GM12878 (cell line): Measurements from ENCODE around the gene KLF4. TPM values are rescaled to one million over a fixed set of nuclear protein-coding genes. Genes with fewer than 3 reads are reported as not detected.

ENCODE experiments used
- ATAC-seq: fragments of 200-7000 bp; cut with Tn5 transposase; 3 replicates; pipeline ENCODE4 v1.9.1; 2020; ENCODE audit warnings: mild to moderate bottlenecking, moderate library complexity
- BruUV-seq: library from RNA; stranded (reverse); fragments of 400-500 nt; replicated peaks from 2 replicates; lab custom pipeline; 2021; lab: Mats Ljungman, UMichigan
- CTCF ChIA-PET: fragments of 300-600 bp; sonication (Branson Sonifier 250); formaldehyde crosslinking; extraction: SDS; loops from one replicate; lab custom pipeline; 2021; ENCODE audit warnings: inconsistent platforms; lab: Yijun Ruan, JAX
- POLR2A ChIA-PET: fragments of 350-600 bp; formaldehyde crosslinking; extraction: SDS; loops from one replicate; lab custom pipeline; 2021; ENCODE audit warnings: inconsistent platforms; lab: Charles Lee
- RAD21 ChIA-PET: fragments of 300-600 bp; sonication (Branson Sonifier 250); formaldehyde crosslinking; loops from one replicate; lab custom pipeline; 2023; ENCODE audit warnings: antibody characterized with exemption; ENCODE audit not compliant: unreplicated experiment; lab: Charles Lee
- SMC1A ChIA-PET: fragments of 300-600 bp; sonication (Branson Sonifier 250); formaldehyde crosslinking; loops from one replicate; lab custom pipeline; 2023; ENCODE audit not compliant: unreplicated experiment, uncharacterized antibody; lab: Charles Lee
- DNase-seq: peaks from one replicate; pipeline ENCODE4 v3.0.0-alpha.2; 2011; ENCODE audit warnings: low read depth, low spot score
- FAIRE-seq: peaks from 3 replicates; lab custom pipeline; 2011; peaks lifted over from hg19 to GRCh38; lab: Jason Lieb, UNC
- H2AFZ ChIP-seq: 2 replicates; pipeline ENCODE4 v1.6.0; 2011; ENCODE audit warnings: low read depth, low read length, control low read depth; ENCODE audit not compliant: control insufficient read depth
- H3K27ac ChIP-seq: 2 replicates; pipeline ENCODE4 v1.5.1; 2011; ENCODE audit warnings: control low read depth; ENCODE audit not compliant: control insufficient read depth, insufficient read depth
- H3K27me3 ChIP-seq, 2 experiments: replicated peaks in 1 of 2; 2 replicates each; pipeline versions ENCODE4 v1.6.0 to v1.6.1; 2011; ENCODE audit warnings: low read length in 1 of 2; ENCODE audit not compliant: control insufficient read depth in 2 of 2, insufficient read depth in 2 of 2
- H3K36me3 ChIP-seq, 2 experiments: 2 replicates each; pipeline ENCODE4 v1.5.1; 2011; ENCODE audit warnings: low read length in 1 of 2; ENCODE audit not compliant: control insufficient read depth in 2 of 2, insufficient read depth in 2 of 2
- H3K4me1 ChIP-seq: 2 replicates; pipeline ENCODE4 v1.6.1; 2011; ENCODE audit warnings: mild to moderate bottlenecking, low read length, moderate library complexity, mixed read lengths; ENCODE audit not compliant: control insufficient read depth, insufficient read depth
- H3K4me2 ChIP-seq: 2 replicates; pipeline ENCODE4 v1.6.0; 2011; ENCODE audit warnings: control low read depth; ENCODE audit not compliant: control insufficient read depth, insufficient read depth
- H3K4me3 ChIP-seq: fragments of 200-600 bp; sonication (generic); 2 replicates; pipeline ENCODE4 v1.5.1; 2016
- H3K79me2 ChIP-seq: 2 replicates; pipeline ENCODE4 v1.6.0; 2011; ENCODE audit warnings: low read length; ENCODE audit not compliant: control insufficient read depth, insufficient read depth
- H3K9ac ChIP-seq: 2 replicates; pipeline ENCODE4 v1.8.0; 2011; ENCODE audit warnings: low read length, control low read depth, mixed read lengths; ENCODE audit not compliant: control insufficient read depth, insufficient read depth
- H3K9me3 ChIP-seq: replicated peaks from 3 replicates; pipeline ENCODE4 v1.5.1; 2011; ENCODE audit warnings: mild to moderate bottlenecking, low read length; ENCODE audit not compliant: control insufficient read depth, insufficient read depth
- H4K20me1 ChIP-seq: 2 replicates; pipeline ENCODE4 v1.6.0; 2011; ENCODE audit not compliant: control insufficient read depth, insufficient read depth
- CBX3 ChIP-seq: fragments of 200-600 bp; sonication (generic); IDR thresholded peaks from 2 replicates; pipeline ENCODE4 v1.6.1; 2016; ENCODE audit warnings: low read depth, borderline replicate concordance
- CREM ChIP-seq: IDR thresholded peaks from 2 replicates; pipeline ENCODE4 v1.6.1; 2014; ENCODE audit warnings: antibody characterized with exemption, low read depth
- EGR1 ChIP-seq, 2 experiments: IDR thresholded peaks; 1 replicate in 1 of 2; 2 replicates in 1 of 2; pipeline ENCODE4 v1.6.1; 2011 to 2012; ENCODE audit warnings: low read depth in 2 of 2, low read length in 2 of 2, borderline replicate concordance in 1 of 2, mild to moderate bottlenecking in 1 of 2, moderate library complexity in 1 of 2
- MYB ChIP-seq: fragments of 150-350 bp; IDR thresholded peaks from 2 replicates; pipeline ENCODE4 v1.6.1; 2014; ENCODE audit warnings: mild to moderate bottlenecking, low read depth, low read length, borderline replicate concordance
- NBN ChIP-seq: fragments of 450-650 bp; IDR thresholded peaks from 2 replicates; pipeline ENCODE4 v1.6.1; 2016
- NRF1 ChIP-seq: conservative IDR thresholded peaks from 2 replicates; pipeline ENCODE4 v1.6.1; 2011; ENCODE audit warnings: mild to moderate bottlenecking, low read depth, low read length, improper control_type of control experiment
- STAT3 ChIP-seq: IDR thresholded peaks from 2 replicates; pipeline ENCODE4 v1.6.1; 2011; ENCODE audit warnings: low read depth, low read length, improper control_type of control experiment
- TARDBP ChIP-seq: IDR thresholded peaks from 2 replicates; pipeline ENCODE4 v1.6.1; 2016; ENCODE audit warnings: borderline replicate concordance
- TCF12 ChIP-seq: IDR thresholded peaks from 2 replicates; pipeline ENCODE4 v1.6.1; 2011; ENCODE audit warnings: low read depth, mild to moderate bottlenecking, low read length
- WRNIP1 ChIP-seq: IDR thresholded peaks from 2 replicates; pipeline ENCODE4 v1.6.1; 2011; ENCODE audit warnings: low read depth, low read length, improper control_type of control experiment, borderline replicate concordance
- WGBS: methylation state at CpG from one replicate; pipeline ENCODE4 v1.1.6; 2016; ENCODE audit warnings: low lambda C conversion rate; ENCODE audit not compliant: insufficient replicate concordance, insufficient coverage; ENCODE audit errors: missing lambda C conversion rate; 5-methylcytosine and 5-hydroxymethylcytosine counted together
- in situ Hi-C: fragments of 300-500 bp; cut with MboI; formaldehyde crosslinking; loops from 9 replicates; pipeline ENCODE4 v1.14.3; 2018; ENCODE audit warnings: mixed read lengths
- intact Hi-C: fragments of 100-400 bp; cut with micrococcal nuclease; formaldehyde crosslinking; loops from one replicate; pipeline ENCODE4 v1.14.2; 2022; ENCODE audit not compliant: unreplicated experiment
- polyA plus RNA-seq, 11 experiments: library from polyadenylated mRNA; depleted of rRNA in 4 of 11; unstranded in 6 of 11; stranded (reverse) in 5 of 11; fragments of >200 nt; fragmentation: Nextera tagmentation in 4 of 11; fragmentation: Illumina TruSeq in 1 of 11; extraction: Ambion mirVana in 4 of 11; extraction: Trizol in 1 of 11; gene quantifications; 1 replicate in 1 of 11; 2 replicates in 10 of 11; pipeline versions ENCODE4 v1.2.1 to v1.2.3, GENCODE V29; 2011 to 2016; ENCODE audit warnings: inconsistent platforms in 2 of 11, missing spikeins in 2 of 11, low read depth in 1 of 11
- total RNA-seq, 4 experiments: library from RNA; depleted of rRNA in 3 of 4; stranded (reverse); fragments of >200 nt in 3 of 4; fragmentation: Illumina TruSeq in 1 of 4; extraction: Trizol in 1 of 4; gene quantifications; 2 replicates each; pipeline versions ENCODE4 v1.2.1 to v1.2.3, GENCODE V29; 2013 to 2021

Gene KLF4
- total and polyA plus RNA-seq, 10 of the 15 experiments (the other 5 are each of a cell fraction or from before 2014, with no cell fraction given) = 0.03 to 0.40 (median 0.10) TPM; not detected in 1

- TF ChIP-seq NBN (no peak), TARDBP (no peak), CBX3 (no peak), NRF1 (no peak), STAT3 (no peak), MYB (no peak), CREM (no peak), WRNIP1 (no peak), TCF12 (no peak)
Measured at GRCh38 chr9:107480386-107480789, 9.2 kb downstream of the KLF4 start (continued).

- 38% methylated on average over 4 of the region's 4 CpGs for WGBS
- no peaks in the 10 kb centered on the region for H3K79me2 ChIP-seq
- H3K4me2 ChIP-seq = no peak overlapping the region
- no peak overlapping the region for H3K9ac ChIP-seq
- H3K4me1 ChIP-seq = no peaks in the 10 kb centered on the region
- intact Hi-C loops (no loop called here), in situ Hi-C loops (loop anchor here (10.0 to 25.0 kb wide), 2 partner anchors 783 to 1286 kb away; no protein-coding TSS in a partner anchor)
- H3K9me3 ChIP-seq = no peaks in the 10 kb centered on the region
- H2AFZ ChIP-seq = no peak overlapping the region
- SMC1A ChIA-PET = no interaction called here
- RAD21 ChIA-PET = no interaction called here
- H3K27me3 ChIP-seq = no peaks in the 10 kb centered on the region; a peak in 1 of 4 replicates
- FAIRE-seq = no peak
- no peaks in the 10 kb centered on the region for H3K36me3 ChIP-seq
- no peaks in the 10 kb centered on the region for H4K20me1 ChIP-seq
- ATAC-seq = no peak
- no peak for TF ChIP-seq EGR1 (IDR thresholded peaks at IDR 0.05; ENCODE audit: borderline replicate concordance in 1 of 2, low read depth in 2 of 2, low read length in 2 of 2)
- BruUV-seq = no TSS peak
- H3K27ac ChIP-seq = no peak overlapping the region
- no peak overlapping the region for H3K4me3 ChIP-seq
- DNase-seq = no peak
- POLR2A ChIA-PET = no interaction called here
- CTCF ChIA-PET = interaction anchor here (1.2 kb wide), 1 partner anchor 1087 kb away, joined by 3 read pairs; no protein-coding TSS in a partner anchor
Measured at GRCh38 chr9:107478805-107479204, 10.8 kb downstream of the KLF4 start.
